SK-N-SH treated with all-trans-retinoic acid at 6 μM for 48 hours (cell line): ENCODE data around the gene ADAP1.

Experiments
- ARNTL ChIP-seq: fragments of 450-650 bp; formaldehyde crosslinking; IDR thresholded peaks from 2 replicates; pipeline ENCODE4 v1.5.0; 2020; ENCODE audit warnings: low read depth, mild to moderate bottlenecking, moderate library complexity, borderline replicate concordance
- CREB5 ChIP-seq: fragments of 250-450 bp; sonication (Bioruptor Pico); IDR thresholded peaks from 2 replicates; pipeline ENCODE4 v1.5.1; 2020; ENCODE audit warnings: low read depth, mild to moderate bottlenecking, moderate library complexity
- CSDC2 ChIP-seq: fragments of 250-450 bp; sonication (Bioruptor Pico); IDR thresholded peaks from 2 replicates; pipeline ENCODE4 v1.5.0; 2020; ENCODE audit warnings: mild to moderate bottlenecking, moderate library complexity
- GLIS3 ChIP-seq: fragments of 250-450 bp; sonication (Bioruptor Pico); IDR thresholded peaks from 2 replicates; pipeline ENCODE4 v1.5.0; 2020; ENCODE audit warnings: mild to moderate bottlenecking, moderate library complexity
- ISL1 ChIP-seq: fragments of 250-450 bp; sonication (Bioruptor Pico); IDR thresholded peaks from 2 replicates; pipeline ENCODE4 v2.1.2; 2022; ENCODE audit warnings: mild to moderate bottlenecking, moderate library complexity
- OSR1 ChIP-seq: fragments of 250-450 bp; sonication (Bioruptor Pico); IDR thresholded peaks from 2 replicates; pipeline ENCODE4 v1.8.0; 2022; ENCODE audit warnings: moderate library complexity, mild to moderate bottlenecking, inconsistent platforms
- PATZ1 ChIP-seq: fragments of 250-450 bp; sonication (Bioruptor Pico); IDR thresholded peaks from 2 replicates; pipeline ENCODE4 v1.8.0; 2020; ENCODE audit warnings: mild to moderate bottlenecking, moderate library complexity, borderline replicate concordance
- PPARA ChIP-seq: fragments of 250-450 bp; sonication (Bioruptor Pico); IDR thresholded peaks from 2 replicates; pipeline ENCODE4 v1.5.0; 2020; ENCODE audit warnings: mild to moderate bottlenecking, borderline replicate concordance
- TOX ChIP-seq: fragments of 250-450 bp; sonication (Bioruptor Pico); IDR thresholded peaks from 2 replicates; pipeline ENCODE4 v1.8.0; 2021; ENCODE audit warnings: mild to moderate bottlenecking, moderate library complexity, borderline replicate concordance
- ZFP3 ChIP-seq: fragments of 250-450 bp; sonication (Bioruptor Pico); IDR thresholded peaks from 2 replicates; pipeline ENCODE4 v1.5.0; 2020; ENCODE audit warnings: mild to moderate bottlenecking, moderate library complexity

DNA sequence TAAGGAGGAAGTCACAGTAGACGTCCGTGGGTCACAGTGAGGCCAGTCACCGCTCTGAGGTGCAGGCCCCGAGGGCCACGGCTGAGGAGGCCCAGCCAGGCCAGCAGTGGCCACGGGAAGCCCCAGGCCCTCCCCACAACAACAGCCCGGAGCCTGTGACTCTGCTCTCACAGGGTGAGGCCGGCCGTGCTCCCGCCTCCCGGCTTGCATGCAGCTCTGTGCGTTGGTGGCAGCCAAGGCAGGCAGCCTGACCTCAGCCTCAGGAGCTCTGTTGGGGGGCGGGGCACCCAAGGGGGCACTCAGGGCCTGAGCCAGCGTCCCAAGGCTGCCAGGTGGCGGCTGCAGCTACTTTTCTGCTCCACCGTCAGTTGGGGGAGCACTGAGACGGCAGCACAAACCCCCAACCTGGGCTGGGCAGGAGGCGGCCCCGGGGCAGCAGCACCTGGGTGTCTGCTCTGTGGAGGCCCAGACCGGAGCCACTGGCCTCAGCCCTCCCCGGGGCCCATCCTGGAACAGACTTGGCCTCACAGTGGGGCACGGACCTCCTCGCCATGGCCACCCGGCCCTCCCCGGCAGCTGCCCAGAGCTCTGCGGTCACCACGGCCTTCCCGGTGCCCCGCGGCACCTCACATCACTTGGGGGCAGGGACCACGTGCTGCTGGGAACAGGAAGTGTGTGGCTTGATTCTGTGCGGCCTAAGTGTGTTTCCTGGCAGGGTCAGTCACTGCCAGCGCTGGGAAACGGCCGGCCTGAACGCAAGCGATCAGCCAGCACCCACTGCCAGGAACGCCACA, 41.8 kb upstream of the ADAP1 start:
- TF ChIP-seq PATZ1 (no peak), ISL1 (no peak), ARNTL (CRISPR knock-in tag) (no peak), CSDC2 (CRISPR knock-in tag) (no peak), GLIS3 (no peak), CREB5 (CRISPR knock-in tag) (no peak), TOX (no peak), PPARA (CRISPR knock-in tag) (no peak), OSR1 (CRISPR knock-in tag) (no peak), ZFP3 (no peak)
